ENCODE data around the gene PALLD. TPM values are rescaled to one million over a fixed set of nuclear protein-coding genes. Genes with fewer than 3 reads are reported as not detected.

PALLD gene
- total RNA-seq, 1 donor from 2014 or later: 58.7 TPM

GRCh38 chr4:168908093-168908492, 411.2 kb downstream of the PALLD start:
- peaks cover 3% of the 10 kb centered on the region for H3K36me3 Mint-ChIP-seq (ENCODE audit: low read depth)
- H3K27me3 Mint-ChIP-seq (ENCODE audit: low read depth): no peaks in the 10 kb centered on the region
- H3K4me1 Mint-ChIP-seq: peaks cover 6% of the 10 kb centered on the region

DNA sequence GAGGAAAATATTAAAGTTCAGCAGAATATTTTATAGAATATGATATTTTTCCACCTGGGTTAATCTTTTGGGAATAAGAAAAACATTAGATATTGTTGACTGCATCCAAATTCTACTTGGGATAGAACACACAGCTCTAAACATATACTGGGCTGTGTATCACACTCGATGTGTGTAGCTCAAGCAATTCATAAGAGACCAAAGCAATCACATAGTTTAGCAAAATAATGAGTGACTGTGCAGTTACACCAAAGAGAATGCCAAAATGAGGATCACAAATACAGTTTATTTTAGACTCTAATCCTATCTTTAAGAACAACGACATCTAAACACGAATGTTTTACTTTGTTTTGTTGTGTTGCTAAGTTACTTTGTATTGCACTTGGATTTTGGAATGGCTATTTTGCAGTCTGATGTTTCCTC, 412.0 kb downstream of the PALLD start:
- Mint-ChIP-seq H3K27ac (ENCODE audit: unreplicated experiment) (no peak overlapping the region), H3K4me1 (peaks cover 6% of the 10 kb centered on the region), H3K9me3 (no peaks in the 10 kb centered on the region), H3K36me3 (ENCODE audit: low read depth) (peaks cover 3% of the 10 kb centered on the region), H3K27me3 (ENCODE audit: low read depth) (no peaks in the 10 kb centered on the region), H3K4me3 (no peak overlapping the region)
- TF ChIP-seq CTCF (conservative IDR thresholded peaks at IDR 0.05): no peak
- DNase-seq (ENCODE audit: low read depth, low spot score): no peak

More at GRCh38 chr4:168908093-168908492, 411.2 kb downstream of the PALLD start:
- Mint-ChIP-seq H3K4me3 (no peak overlapping the region), H3K27ac (ENCODE audit: unreplicated experiment) (no peak overlapping the region), H3K9me3 (no peaks in the 10 kb centered on the region)
- DNase-seq (ENCODE audit: low read depth, low spot score): no peak
- TF ChIP-seq CTCF (conservative IDR thresholded peaks at IDR 0.05): no peak

GRCh38 chr4:168914095-168914494, 417.2 kb downstream of the PALLD start:
- Mint-ChIP-seq H3K36me3 (ENCODE audit: low read depth) (no peaks in the 10 kb centered on the region), H3K4me3 (no peak overlapping the region), H3K9me3 (no peaks in the 10 kb centered on the region), H3K4me1 (no peaks in the 10 kb centered on the region), H3K27me3 (ENCODE audit: low read depth) (no peaks in the 10 kb centered on the region), H3K27ac (ENCODE audit: unreplicated experiment) (no peak overlapping the region)
- DNase-seq (ENCODE audit: low read depth, low spot score): no peak
- TF ChIP-seq CTCF (conservative IDR thresholded peaks at IDR 0.05): no peak

DNA sequence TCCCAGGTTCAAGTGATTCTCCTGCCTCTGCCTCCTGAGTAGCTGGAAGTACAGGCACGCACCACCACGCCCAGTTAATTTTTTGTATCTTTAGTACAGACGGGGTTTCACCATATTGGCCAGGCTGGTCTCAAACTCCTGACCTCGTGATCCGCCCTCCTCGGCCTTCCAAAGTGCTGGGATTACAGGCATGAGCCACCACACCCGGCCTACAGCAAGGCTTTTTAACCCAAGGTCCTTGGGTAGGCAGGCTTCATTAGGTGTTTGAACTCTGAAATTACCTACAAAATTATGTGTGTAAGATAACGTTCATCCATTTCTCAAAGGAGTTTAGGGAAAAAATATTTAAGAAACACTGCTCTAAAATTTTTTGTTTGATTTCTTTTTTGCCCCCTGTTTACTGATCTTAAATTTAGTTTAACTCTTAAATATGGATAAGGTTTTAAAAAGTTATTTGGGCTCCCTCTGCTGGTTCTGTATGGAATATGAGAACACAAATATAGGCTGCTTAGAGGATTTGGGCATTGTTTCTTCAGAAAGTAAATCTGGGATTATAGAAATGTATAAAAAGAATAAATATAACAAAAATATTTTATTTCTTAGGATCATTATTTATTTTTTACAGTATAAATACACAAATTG, 420.4 kb downstream of the PALLD start:
- no peaks in the 10 kb centered on the region for H3K4me1 Mint-ChIP-seq
- no peak for DNase-seq (ENCODE audit: low read depth, low spot score)
- no peaks in the 10 kb centered on the region for H3K27me3 Mint-ChIP-seq (ENCODE audit: low read depth)
- H3K9me3 Mint-ChIP-seq: no peaks in the 10 kb centered on the region
- peak; percentile 82 for TF ChIP-seq CTCF (conservative IDR thresholded peaks at IDR 0.05)
- H3K36me3 Mint-ChIP-seq (ENCODE audit: low read depth): no peaks in the 10 kb centered on the region
- no peak overlapping the region for H3K4me3 Mint-ChIP-seq
- H3K27ac Mint-ChIP-seq (ENCODE audit: unreplicated experiment): no peak overlapping the region

- TF ChIP-seq CTCF (conservative IDR thresholded peaks at IDR 0.05): no peak
- no peak overlapping the region for H3K4me3 Mint-ChIP-seq
- peaks cover 3% of the 10 kb centered on the region for H3K36me3 Mint-ChIP-seq (ENCODE audit: low read depth)
- H3K9me3 Mint-ChIP-seq: no peaks in the 10 kb centered on the region
- H3K27me3 Mint-ChIP-seq (ENCODE audit: low read depth): no peaks in the 10 kb centered on the region
- H3K27ac Mint-ChIP-seq (ENCODE audit: unreplicated experiment): no peak overlapping the region
- no peak for DNase-seq (ENCODE audit: low read depth, low spot score)
- peaks cover 4% of the 10 kb centered on the region for H3K4me1 Mint-ChIP-seq
These were observed 423.0 kb downstream of the PALLD start for GRCh38 chr4:168919706-168920324.

Measured in neural crest cell (in vitro differentiated cells).